ENCODE measurements around the gene RASA3. TPM values are rescaled to one million over a fixed set of nuclear protein-coding genes. Genes with fewer than 3 reads are reported as not detected.

RASA3 gene
- total and polyA plus RNA-seq, 12 donors = 6.8 to 16.9 (median 10.3) TPM

GRCh38 chr13:113979791-113980471 is 152.5 kb downstream of the RASA3 start:
- Histone ChIP-seq H3K36me3 (peaks cover 0 to 74% (median 3%) of the 10 kb centered on the region in 9 donors), H3K4me3 (no peak overlapping the region), H3K27me3 (no peaks in the 10 kb centered on the region), H3K27ac (no peak overlapping the region), H3K4me1 (peaks cover 0 to 7% (median 0%) of the 10 kb centered on the region in 9 donors), H3K9me3 (no peaks in the 10 kb centered on the region)
- 92 to 93% methylated on average over 20 of the region's 20 CpGs for WGBS, 2 donors
- DNase-seq = no peak
- TF ChIP-seq, protein P1, sequence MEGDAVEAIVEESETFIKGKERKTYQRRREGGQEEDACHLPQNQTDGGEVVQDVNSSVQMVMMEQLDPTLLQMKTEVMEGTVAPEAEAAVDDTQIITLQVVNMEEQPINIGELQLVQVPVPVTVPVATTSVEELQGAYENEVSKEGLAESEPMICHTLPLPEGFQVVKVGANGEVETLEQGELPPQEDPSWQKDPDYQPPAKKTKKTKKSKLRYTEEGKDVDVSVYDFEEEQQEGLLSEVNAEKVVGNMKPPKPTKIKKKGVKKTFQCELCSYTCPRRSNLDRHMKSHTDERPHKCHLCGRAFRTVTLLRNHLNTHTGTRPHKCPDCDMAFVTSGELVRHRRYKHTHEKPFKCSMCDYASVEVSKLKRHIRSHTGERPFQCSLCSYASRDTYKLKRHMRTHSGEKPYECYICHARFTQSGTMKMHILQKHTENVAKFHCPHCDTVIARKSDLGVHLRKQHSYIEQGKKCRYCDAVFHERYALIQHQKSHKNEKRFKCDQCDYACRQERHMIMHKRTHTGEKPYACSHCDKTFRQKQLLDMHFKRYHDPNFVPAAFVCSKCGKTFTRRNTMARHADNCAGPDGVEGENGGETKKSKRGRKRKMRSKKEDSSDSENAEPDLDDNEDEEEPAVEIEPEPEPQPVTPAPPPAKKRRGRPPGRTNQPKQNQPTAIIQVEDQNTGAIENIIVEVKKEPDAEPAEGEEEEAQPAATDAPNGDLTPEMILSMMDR (IDR thresholded peaks at IDR 0.05) = no peak
- peak in 2 of 8 donors; percentile 13 to 23 for ATAC-seq
- intact Hi-C loops (cut with DNase I) = no loop called here

- Histone ChIP-seq H3K27me3 (no peaks in the 10 kb centered on the region), H3K4me3 (no peak overlapping the region), H3K36me3 (peaks cover 0 to 81% (median 3%) of the 10 kb centered on the region in 9 donors), H3K4me1 (peaks cover 0 to 7% (median 0%) of the 10 kb centered on the region in 9 donors), H3K9me3 (no peaks in the 10 kb centered on the region), H3K27ac (no peak overlapping the region)
- ATAC-seq = no peak
- intact Hi-C loops (cut with DNase I) = no loop called here
- DNase-seq = no peak
- TF ChIP-seq, protein P1 (IDR thresholded peaks at IDR 0.05) = no peak
- 93% methylated on average over 41 of the region's 41 CpGs for WGBS, 2 donors
Measured at GRCh38 chr13:113978741-113979481, 153.5 kb downstream of the RASA3 start.

- intact Hi-C loops (cut with DNase I) = no loop called here
- H3K27me3 ChIP-seq = no peaks in the 10 kb centered on the region
- H3K36me3 ChIP-seq = peaks cover 0 to 86% (median 3%) of the 10 kb centered on the region in 9 donors
- no peak for ATAC-seq
- DNase-seq = no peak
- no peaks in the 10 kb centered on the region for H3K9me3 ChIP-seq
- no peak overlapping the region for H3K27ac ChIP-seq
- no peak overlapping the region for H3K4me3 ChIP-seq
- peaks cover 0 to 7% (median 0%) of the 10 kb centered on the region in 9 donors for H3K4me1 ChIP-seq
- TF ChIP-seq, protein P1 (IDR thresholded peaks at IDR 0.05) = no peak
- WGBS, 2 donors = 90 to 94% methylated on average over 13 of the region's 13 CpGs
Measured at GRCh38 chr13:113977976-113978375, 154.4 kb downstream of the RASA3 start.

DNA sequence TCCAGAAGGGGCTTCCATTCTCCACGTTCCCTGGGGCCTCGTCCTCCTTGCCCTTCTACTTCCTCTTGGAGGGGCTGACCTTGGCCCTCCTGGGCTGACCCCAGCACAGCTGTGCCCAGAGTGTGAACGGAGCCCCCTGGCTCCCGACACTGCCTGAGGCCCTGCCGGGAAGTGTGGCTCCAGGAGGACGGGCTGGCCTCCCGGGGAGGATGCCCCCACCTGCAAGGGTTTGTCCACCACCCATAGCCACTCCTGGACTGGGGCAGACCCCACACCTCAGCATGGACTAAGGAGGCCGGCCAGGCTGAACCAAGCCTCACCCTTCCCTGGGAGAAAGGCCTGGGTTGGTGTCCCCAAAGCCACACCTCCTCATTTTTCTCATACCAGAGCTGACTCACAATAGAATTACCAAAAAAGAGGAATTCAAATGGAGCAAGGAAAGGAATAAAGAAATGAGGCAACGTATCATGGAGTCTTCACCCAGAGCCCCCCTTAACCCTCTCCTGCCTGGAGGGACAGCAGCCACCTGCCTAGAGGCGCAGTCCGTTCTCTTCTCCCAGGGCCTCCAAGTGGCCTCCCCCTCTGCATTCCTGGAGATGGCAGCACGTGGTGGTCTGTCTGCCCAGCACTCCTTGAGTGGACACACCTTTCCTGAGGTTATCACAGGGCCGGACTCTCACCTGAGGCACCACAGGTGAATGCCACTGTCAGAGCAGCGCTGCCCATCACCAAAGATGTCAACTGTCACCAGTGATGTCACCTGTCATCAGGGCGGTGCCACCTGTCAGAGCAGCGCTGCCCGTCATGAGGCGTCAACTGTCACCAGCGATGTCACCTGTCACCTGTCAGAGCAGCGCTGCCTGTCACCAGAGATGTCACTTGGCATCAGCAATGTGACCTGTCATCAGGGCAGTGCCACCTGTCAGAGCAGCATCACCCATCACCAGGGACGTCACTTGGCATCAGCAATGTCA is 155.4 kb downstream of the RASA3 start:
- H3K27me3 ChIP-seq = no peaks in the 10 kb centered on the region
- H3K27ac ChIP-seq = no peak overlapping the region
- H3K4me3 ChIP-seq = no peak overlapping the region
- H3K9me3 ChIP-seq = no peaks in the 10 kb centered on the region
- peaks cover 0 to 78% (median 3%) of the 10 kb centered on the region in 9 donors for H3K36me3 ChIP-seq
- DNase-seq (no peak), ATAC-seq (no peak)
- TF ChIP-seq, protein P1 (IDR thresholded peaks at IDR 0.05) = no peak
- intact Hi-C loops (cut with DNase I) = no loop called here
- H3K4me1 ChIP-seq = peaks cover 0 to 7% (median 0%) of the 10 kb centered on the region in 9 donors
- WGBS, 2 donors = 89 to 90% methylated on average over 21 of the region's 21 CpGs

Data from heart right ventricle (tissue), 16 donors.